ENCODE results near the gene UBE2O.
A peak's percentile ranks its signal among the peaks of the same experiment; 100 is the strongest.
"Not testable (repeated sequence)": the region's sequence is repeated elsewhere in the genome, so short reads cannot be mapped to it uniquely, and the experiment has no call there.

UBE2O gene

DNA sequence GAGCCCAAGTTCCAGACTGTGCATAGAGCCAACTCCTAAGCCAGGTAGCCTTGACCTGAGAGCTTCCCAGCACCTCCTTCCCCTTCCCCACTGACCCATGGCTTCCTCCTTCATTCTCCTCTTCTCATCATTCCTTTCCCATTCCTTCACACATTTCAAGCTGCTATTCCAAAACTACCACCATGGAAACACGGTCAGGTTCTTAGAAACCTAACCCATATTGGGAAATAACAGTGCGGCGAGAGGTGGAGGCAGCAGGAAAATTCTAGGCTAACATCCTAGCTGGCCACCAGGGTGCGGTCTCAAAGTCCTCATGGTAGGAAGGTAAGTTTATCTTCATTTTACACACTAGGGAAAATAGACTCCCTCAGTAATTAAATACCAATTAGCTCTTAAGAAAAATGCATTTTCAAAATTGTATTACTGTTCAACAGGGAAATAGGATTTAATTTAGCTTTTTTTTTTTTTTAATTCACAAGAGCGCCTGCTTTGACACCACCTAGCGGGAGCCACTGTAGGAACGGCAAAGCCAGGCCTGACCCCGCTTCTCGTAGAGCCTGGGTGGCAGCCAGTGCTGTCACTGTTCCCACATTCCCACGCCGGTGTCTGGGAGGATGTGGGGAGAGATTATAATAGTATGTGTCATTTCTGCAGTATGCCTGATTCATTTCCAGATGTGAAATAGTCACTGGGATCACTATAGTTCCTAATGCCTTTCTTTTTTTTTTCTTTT is 82.5 kb downstream of the UBE2O start:
- no peak for DNase-seq (ENCODE audit: low read depth in 2 of 2)

DNA sequence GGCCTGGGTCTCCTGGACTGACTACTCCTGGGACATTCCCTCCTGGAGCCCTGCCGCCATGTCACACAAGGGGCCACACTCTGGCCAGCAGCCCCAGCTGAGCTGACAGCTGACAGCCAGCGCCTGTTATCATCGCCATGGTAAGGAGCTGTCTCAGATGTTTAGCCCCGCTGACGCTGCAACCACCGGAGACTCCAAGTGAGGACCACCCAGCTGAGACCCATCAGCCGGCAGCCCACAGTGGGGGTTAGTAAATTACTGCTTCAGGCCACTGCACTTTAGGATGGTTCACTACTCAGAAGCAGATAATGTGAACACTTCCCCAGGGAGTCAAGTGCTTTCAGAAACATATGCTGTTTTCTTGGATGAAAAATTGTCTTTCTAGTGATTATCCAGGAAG is 83.1 kb downstream of the UBE2O start:
- DNase-seq (ENCODE audit: low read depth in 2 of 2) = no peak

DNA sequence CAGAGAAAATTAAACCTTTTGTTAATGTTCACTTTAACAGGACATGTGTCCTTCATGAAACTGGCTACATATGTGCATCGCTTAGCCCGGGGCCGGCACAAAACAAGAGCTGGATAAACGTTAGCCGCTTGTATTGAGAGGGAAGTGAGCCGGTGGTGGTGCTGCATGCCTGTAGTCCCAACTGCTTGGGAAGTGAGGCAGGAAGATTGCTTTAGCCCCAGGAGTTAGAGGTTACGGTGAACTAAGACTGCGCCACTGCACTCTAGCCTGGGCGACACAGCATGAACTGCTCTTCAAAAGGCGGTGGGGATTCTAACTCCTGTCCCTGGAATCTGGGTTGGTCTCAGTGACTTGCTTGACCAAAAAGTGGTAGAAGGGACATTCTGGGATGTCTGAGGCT is 83.6 kb downstream of the UBE2O start:
- DNase-seq (ENCODE audit: low read depth in 2 of 2) = no peak

DNA sequence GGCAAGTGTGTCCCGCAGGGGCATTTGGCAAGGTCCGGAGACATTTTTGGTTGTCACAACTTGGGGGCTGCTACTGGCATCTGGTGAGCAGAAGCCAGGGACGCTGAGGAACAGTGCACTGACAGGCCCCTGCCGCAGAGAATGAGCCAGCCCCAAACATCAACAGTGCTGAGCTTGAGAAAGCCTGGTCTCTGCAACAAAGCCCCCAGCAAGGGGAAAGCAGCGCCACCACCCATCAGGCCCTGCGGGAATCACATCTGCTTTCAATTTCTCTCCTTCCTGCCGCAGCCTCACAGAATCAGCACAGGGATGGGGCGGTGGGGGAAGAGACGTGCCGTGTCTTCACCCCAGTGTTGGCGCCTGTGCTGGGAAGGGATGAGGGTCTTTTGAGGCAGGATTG is 84.4 kb downstream of the UBE2O start:
- DNase-seq (ENCODE audit: low read depth in 2 of 2) = no peak

DNA sequence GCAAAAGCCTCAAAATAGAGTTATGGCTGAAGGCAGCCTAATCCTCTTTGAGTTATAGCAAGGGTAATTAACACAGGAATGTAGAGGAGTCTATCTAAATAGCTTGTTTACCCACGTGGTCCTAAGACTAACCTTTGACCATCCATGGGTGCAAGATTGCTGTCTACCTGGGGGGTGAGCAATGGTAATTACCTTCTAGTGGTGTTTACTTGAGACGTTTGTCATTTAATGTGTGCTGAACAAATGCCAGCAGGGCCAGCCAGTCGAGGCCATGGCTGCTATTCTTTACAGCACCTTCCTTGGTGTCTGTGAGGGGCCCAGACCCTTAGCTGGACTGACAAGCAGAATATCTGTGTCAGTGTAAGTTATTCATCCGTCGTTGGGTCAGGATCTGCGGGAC is 85.3 kb downstream of the UBE2O start:
- DNase-seq (ENCODE audit: low read depth in 2 of 2) = no peak

DNA sequence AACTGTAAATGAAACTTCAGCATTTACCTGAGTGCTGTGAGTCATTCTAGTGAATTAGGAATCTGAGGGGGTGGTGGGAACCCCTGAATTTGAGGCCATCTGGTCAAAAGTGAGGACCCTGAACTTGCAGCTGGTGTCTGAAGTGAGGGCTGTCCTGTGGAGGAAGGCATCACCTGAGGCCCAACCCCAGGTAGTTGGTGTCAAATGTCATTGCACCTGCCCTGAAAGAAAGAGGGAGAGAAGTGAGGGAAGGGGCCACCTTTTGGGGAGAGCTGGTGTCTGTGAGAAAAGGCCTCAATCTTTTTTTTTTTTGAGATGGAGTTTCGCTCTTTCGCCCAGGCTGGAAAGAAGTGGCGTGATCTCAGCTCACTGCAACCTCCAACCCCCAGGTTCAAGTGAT is 86.7 kb downstream of the UBE2O start:
- DNase-seq (ENCODE audit: low read depth in 2 of 2) = no peak

DNA sequence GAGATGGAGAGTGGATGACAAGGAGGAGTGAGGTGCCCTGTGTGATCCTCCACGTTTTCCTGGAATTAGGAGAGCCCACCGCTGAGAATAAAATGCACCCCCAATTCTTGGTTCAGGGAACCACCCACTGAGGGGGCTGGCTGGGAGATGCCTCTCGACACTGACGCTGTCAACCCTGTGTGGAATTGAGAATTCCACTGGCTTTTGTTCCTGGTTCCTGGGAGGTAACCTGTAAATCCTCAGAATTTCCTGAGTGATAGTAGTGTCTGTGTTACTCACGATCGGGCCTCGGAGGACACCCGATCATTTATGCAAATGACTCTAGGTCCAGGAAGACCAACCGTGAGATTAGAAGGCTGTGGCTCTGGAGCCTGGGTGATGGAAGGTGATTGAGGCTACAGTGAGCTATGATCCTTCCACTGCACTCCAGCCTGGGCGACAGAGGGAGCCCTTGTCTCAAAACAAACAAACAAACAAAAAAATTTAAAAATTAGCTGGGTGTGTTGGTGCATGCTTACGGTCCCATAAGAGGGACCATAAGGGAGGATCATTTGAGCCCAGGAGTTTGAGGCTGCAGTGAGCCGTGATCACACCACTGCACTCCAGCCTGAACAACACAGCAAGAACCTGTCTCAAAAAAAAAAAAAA is 87.6 kb downstream of the UBE2O start:
- no peak for DNase-seq (ENCODE audit: low read depth in 2 of 2)

DNA sequence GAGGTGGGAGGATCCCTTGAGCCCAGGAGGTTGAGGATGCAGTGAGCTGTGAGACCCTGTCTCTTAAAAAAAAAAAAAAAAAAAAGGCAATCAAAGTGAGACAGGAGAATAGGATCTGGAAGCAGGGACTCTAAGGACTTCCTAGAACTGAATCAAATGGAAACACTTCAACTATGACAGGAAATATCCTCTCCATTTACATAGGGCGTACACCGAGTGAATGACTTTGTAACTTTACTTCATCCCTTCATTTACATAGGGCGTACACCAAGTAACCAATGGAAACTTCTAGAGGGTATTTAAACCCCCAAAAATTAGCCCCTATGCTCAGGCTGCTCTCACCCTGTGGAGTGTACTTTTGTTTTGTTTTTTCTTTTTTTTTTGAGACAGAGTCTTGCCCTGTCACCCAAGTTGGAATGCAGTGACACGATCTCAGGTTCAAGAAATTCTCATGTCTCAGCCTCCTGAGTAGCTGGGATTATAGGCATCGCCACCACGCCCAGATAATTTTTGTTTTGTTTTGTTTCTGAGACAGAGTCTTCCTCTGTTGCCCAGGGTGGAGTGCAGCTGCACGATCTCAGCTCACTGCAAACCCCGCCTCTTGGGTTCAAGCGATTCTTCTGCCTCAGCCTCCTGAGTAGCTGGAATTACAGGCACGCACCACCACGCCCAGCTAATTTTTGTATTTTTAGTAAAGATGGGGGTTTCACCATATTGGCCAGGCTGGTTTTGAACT is 89.7 kb downstream of the UBE2O start:
- no peak for DNase-seq (ENCODE audit: low read depth in 2 of 2)

DNA sequence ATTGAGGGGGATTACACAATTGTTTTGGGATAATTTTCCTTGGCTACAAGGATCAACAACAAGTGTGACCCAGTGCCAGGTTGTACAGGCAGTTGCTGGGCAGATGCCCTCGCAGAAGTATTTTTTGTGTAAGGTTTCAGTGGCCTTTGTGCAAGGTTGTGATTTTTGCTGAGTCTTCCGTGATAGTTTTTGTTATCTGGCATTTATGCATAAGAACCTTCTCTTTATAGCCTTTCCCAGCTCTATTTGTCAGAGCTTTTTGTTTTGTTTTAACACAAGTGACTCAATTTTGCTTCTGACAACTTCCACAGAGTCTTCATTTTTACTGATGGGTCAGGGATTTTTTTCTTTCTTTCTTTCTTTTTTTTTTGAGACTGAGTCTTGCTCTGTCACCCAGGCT is 92.5 kb downstream of the UBE2O start:
- no peak for DNase-seq (ENCODE audit: low read depth in 2 of 2)

DNA sequence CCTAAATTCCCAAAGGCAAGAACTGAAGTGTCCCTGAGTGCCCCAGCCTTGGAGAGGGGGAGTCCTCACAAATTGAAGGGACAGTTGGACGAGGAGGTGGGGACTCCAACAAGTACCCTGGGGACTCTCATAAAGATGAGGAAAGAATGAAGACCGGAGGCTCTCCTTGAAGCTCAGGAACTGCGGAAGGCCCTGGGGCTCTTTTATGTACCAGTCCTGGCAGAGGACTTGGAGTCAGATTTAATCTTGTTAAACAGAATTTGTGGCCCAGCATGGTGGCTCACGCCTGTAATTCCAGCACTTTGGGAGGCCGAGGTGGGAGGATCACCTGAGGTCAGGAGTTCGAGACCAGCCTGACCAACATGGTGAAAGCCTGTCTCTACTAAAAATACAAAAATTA is 93.2 kb downstream of the UBE2O start:
- not testable (repeated sequence) for DNase-seq (ENCODE audit: low read depth in 2 of 2)

DNA sequence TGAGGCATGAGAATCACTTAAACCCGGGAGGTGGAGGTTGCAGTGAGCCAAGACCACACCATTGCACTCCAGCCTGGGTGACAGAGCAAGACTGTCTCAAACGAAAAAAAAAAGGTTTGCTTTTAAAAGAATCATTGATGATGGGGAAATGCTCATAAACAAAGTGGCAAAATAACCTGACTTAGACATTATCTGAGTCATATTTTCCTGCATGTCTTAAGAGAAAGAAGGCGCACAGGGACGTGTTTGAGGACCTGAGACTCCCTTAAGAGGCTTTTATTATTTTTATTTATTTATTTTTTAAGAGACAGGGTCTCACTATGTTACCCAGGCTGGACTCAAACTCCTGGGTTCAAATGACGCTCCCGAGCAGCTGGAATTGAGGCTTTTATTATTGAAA is 93.6 kb downstream of the UBE2O start:
- no peak for DNase-seq (ENCODE audit: low read depth in 2 of 2)

DNA sequence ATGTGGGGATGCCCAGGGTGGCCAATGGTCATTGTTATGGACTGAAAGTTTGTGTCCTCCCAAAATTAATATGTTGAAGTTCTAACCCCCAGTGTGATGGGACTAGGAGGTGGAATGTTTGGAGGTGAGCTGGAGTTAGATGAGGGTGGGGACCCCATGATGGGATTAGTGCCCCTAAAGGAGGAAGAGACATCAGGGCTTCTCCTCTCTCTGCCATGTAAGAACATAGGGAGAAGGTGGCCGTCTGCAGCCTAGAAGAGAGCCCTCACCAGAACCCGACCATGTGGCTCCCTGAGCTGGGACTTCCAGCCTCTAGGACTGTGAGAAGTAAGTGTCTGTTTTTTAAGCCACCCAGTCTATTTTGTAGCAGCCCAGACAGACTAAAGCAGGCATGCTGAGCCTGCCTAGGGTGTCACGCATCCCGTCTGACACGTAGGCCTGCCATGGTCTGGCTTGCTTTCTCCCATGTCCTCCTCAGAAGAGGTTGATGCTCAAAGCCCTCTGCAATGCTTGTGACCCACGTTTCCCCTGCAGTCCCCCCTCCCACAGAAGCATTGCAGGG is 95.3 kb downstream of the UBE2O start:
- DNase-seq (ENCODE audit: low read depth in 2 of 2) = no peak

DNA sequence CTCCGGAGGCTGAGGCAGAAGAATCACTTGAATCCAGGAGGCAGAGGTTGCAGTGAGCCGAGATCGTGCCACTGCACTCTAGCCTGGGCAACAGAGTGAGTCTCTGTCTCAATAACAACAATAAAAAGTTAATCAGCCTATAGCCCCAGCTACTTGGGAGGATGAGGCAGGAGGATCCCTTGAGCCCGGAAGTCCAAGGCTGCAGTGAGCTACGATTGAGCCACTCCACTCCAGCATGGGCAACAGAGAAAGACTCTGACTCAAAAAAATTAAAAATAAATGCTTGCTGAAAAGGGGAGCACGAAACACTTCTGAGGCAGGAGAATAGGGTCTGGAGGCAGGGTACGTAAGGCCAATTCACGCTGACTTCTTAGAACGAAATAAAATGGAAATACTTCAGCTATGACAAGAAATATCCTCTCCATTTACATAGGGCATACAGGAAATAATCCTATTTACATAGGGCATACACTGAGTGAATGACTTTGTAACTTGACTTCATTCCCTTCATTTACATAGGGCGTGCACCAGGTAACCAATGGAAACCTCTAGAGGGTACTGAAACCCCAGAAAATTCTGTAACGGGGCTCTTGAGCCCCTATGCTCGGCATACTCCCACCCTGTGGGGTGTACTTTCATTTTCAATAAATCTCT is 96.0 kb downstream of the UBE2O start:
- no peak for DNase-seq (ENCODE audit: low read depth in 2 of 2)

DNA sequence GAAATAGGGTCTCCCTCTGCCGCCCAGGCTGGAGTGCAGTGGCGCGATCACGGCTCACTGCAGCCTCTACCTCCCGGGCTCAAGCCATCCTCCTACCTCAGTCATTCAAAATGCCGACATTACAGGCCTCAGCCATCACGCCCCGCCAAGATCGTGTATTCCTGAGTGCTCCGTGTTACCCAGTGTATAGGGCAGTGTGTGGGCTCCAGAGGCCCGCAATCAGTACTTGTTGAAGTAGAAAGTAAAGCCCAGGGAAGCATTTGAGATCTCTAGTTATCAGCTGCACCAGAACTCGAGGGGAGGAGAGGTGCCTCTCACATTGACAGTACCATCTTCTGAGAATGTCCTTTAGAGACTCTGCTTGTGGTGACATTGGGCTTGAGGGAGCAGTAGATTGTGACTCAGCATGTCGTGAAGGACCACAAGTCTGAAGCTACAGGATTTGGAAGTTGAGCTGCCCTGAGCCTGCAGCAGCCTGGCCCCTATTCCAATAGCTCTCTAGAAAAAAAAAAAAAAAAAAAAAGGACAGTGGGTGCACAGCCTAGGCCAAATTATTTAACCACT is 98.1 kb downstream of the UBE2O start:
- DNase-seq (ENCODE audit: low read depth in 2 of 2) = no peak

DNA sequence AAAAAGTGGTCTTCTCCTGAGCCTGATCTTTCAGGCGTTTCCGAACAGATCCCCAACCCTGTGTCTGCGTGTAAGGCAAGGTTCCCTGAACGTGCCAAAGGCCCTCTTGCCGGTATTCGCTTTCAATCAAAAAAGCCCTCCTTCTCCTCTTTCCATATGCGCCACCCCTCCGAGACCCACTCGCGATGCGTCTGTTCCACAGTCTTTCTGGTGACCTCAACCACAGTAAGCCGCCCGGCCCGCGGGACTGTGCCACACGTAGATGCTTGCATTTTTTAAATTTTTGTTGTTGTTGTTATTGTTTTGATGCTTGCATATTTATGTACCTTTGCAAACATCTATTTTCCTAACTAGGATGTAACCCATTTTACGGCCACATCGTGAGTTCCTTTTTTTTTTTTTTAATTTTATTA is 98.6 kb downstream of the UBE2O start:
- no peak for DNase-seq (ENCODE audit: low read depth in 2 of 2)

DNA sequence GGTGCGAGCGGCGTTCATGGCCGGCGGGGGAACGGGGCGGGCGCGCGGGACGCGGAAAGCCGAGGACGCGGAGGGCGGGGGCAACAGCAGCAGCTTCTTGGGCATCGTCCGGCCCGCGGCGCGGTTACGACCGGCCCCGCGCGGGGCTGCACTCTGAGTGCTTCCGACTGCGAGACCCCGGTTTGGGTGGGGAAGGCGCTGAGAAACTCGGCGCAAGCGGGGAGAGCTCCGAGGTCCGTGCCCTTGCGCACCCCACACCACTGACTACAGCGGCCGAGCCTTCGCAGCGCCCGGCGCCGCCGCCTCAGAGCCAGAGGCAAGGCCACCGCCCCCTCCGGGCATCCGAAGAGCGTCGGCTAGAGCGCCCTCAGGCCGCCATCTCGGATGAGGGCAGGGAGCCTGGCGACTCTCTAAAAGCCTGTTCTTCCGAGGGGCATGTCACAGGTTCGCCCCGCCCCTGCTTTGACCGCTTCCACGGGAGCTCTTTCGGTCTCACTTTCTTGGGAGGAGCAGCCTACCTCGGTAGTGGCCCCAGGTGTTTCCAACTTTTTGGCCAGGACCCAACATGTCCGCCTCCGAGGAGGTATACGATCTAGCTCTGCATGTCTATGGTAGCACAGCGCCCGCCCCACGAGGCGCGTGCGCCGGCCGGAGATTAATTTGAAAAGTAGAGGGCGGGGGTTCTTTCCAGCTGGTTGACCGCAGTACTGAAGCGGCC is 99.2 kb downstream of the UBE2O start, which contains the start of gene PRPSAP1:
Gene PRPSAP1 (minus strand): TSS at position 318 of the 718 bp plus-strand sequence. CDS start 213 bp downstream, at position 105.
- DNase-seq (ENCODE audit: low read depth in 2 of 2) = peak; percentile 72 to 78

DNA sequence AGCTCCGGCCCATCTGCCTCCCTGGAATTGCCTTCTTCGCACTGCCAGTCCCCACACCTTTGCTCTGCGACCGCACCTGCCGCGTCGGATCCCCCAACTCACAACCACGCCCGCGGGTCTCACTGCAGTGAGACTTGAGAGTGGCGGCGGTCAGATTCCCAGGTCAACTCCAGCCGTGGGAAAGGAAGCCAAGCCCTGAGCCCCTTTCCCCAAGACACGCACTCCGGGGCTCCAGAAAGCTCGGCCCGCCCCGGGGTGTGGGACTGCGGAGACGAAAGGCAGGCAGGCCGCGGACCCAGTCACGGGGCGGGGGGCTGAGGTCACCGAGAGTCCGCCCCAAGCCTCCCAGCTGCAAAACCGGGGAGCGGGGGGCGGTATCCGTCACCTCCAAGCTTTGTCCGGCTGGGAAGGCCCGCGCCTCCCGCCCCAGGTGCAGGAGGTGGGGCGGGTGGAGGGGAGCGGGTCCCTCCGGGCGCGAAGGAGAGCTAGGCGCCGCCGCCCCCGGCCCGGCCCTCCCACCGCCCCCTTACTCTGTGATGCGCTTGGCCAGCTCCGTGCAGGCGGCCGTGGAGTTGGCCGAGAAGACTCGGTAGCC is 99.9 kb downstream of the UBE2O start:
- DNase-seq (ENCODE audit: low read depth in 2 of 2) = no peak

DNA sequence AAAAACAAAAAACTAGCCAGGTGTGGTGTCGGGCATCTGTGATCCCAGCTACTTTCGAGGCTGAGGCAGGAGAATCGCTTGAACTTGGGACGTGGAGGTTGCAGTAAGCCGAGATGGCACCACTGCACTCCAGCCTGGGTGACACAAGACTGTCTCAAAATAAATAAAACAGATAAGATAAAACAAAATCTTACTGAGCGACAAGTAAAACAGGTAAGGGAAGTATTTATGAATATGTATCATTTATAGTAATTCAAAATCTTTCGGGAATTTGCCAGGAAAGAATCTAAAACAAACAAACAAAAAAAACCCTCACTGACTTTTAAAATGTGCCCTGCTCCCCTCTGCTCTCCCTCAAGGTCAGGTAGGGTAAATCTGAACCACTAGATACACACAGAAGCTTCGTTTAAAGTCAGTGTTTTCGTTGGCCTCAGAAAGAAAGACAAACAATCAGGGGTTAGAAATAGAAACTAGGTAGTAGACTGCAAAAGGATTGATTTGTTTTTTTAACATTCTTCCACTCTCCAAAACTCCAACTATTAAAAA is 101.4 kb downstream of the UBE2O start:
- DNase-seq (ENCODE audit: low read depth in 2 of 2) = no peak

DNA sequence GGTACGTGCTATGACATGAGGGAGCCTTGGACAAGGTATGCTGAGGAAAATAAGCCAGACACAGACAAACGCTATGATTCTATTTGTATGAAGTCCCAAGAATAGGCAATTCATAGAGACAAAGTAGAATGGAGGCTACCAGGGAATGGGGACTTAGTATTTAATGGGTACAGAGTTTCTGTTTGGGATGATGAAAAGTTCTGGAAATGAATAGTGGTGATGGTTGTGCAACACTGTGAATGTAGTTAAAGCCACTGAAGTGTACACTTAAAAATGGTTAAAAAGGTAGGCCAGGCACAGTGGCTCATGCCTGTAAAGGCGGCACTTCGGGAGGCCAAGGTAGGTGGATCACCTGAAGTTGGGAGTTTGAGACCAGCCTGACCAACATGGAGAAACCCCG is 102.5 kb downstream of the UBE2O start:
- DNase-seq (ENCODE audit: low read depth in 2 of 2) = no peak

DNA sequence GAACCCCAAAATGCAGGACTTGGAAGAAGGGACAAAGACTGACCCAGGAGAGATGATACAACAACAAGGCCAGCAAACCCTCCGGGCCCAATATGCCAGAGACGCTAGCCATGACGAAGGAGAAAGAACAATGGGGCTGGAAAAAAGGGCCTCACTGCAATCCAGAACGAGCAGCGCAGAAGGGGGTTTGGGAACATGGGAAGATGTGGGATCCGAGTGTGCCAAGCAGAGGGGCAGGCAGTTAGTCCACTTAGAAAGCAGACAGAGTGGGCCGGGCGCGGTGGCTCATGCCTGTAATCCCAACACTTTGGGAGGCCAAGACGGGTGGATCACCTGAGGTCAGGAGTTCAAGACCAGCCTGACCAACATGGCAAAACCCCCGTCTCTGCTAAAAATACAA is 106.0 kb downstream of the UBE2O start:
- DNase-seq (ENCODE audit: low read depth in 2 of 2) = not testable (repeated sequence)
